Activated CD8-positive, alpha-beta memory T cell treated with anti-CD3 and anti-CD28 coated beads for 24 hours (primary cell): ENCODE results near the gene PCOLCE2.
A peak's percentile ranks its signal among the peaks of the same experiment; 100 is the strongest.

Experiments
- DNase-seq: peaks from one replicate; pipeline ENCODE4 v3.0.0-alpha.2; 2020

Gene PCOLCE2

GRCh38 chr3:142888481-142889211, at the start of gene PCOLCE2:
TSS of gene PCOLCE2 (minus strand) at chr3:142889083. CDS start at chr3:142888896, 187 bp downstream.
- peak; percentile 66 for DNase-seq

DNA sequence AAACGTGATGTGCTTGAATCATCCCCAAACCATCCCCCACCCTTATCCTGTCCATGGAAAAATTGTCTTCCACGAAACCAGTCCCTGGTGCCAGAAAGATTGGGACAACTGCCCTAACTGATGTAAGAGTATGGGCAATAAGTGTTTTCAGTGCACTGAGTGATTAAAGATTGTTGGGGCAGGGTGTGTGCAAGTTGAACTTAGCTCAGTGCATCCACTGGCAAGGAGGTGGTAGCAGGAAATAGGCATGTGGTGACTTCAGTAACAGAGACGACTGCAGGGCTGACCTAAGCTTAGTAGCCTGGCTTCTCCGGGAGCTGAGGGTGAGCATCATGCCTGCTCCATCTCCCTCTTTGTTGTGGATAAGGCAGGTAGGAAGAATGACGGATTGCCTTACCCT, 47.1 kb upstream of the PCOLCE2 start:
- DNase-seq, result no peak

DNA sequence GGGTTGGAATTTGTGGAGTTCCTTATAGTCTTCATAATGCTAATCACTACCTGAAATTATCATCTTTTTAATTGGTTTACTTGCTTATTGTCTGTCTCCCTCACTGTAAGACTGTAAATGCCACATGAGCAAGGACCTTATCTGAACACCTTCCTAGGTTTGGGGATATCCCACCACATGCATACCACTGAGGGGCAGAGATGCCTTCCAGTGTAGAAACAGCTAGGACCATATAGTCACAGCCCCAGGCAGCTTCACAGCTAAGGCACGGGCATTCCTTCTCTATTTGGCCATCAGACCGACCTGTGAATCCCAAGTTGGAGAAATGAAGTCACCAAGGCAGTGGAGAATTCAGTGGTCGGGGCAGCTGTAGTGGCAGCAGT, 46.0 kb upstream of the PCOLCE2 start:
- no peak for DNase-seq

GRCh38 chr3:142934128-142934886, 45.4 kb upstream of the PCOLCE2 start:
- no peak for DNase-seq

DNA sequence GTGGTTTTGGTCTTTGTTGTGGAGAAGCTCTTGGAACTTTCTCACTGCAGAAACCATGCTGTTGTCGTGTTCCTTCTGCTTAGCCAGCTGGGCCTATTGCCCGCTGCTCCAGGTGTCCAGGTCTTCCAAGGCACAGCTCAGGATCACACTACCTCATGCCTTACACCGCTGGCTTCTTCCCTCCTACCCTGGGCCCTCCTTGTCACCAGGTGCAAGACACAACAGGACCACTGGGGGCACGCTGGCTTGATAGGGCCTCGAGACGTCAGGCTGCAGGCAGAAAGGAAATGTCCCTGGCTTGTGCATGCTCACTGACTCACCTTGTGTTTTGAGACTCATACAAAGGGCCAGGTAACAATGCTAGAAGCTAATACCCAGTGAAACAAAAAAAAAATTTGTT, 42.3 kb upstream of the PCOLCE2 start:
- DNase-seq, result no peak

DNA sequence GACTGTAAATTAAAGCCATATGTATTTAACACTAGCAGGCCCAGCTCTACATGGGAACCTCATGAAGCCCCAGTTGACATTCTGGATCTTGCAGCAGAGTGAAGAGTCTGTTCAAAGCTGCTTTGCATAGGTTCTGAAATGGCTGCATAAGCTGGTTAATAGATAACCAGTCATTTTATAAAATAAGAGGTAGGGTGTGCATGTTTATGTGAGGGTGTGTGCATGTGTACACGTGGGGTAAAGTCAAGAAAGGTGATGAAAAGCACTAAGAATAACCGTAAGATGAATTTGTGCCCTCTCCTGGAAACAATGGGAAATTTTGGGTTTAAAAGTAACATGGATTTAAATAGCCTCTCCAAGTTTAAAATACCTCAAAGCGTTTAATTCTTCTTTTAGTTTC, 41.6 kb upstream of the PCOLCE2 start:
- DNase-seq, result no peak

GRCh38 chr3:142929890-142930289, 41.0 kb upstream of the PCOLCE2 start:
- no peak for DNase-seq

DNA sequence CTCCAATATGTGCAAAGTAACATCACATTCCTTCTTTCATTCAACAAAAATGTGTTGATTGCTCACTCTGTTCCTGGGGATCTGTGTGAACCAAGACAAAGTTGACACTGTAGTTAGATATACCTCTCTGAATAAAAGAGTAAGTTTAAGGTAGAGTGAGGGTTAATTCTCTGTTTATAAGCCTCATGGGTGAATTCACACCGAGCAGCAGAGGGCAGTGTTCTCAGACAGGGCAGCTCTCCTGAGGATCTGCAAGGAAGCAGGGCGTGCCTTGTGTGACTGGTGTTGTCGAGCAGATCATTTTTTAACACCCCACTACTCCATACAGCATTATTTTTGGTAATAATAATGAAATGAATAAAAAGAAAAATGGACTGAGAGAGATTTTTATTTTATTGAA, 40.2 kb upstream of the PCOLCE2 start:
- no peak for DNase-seq

DNA sequence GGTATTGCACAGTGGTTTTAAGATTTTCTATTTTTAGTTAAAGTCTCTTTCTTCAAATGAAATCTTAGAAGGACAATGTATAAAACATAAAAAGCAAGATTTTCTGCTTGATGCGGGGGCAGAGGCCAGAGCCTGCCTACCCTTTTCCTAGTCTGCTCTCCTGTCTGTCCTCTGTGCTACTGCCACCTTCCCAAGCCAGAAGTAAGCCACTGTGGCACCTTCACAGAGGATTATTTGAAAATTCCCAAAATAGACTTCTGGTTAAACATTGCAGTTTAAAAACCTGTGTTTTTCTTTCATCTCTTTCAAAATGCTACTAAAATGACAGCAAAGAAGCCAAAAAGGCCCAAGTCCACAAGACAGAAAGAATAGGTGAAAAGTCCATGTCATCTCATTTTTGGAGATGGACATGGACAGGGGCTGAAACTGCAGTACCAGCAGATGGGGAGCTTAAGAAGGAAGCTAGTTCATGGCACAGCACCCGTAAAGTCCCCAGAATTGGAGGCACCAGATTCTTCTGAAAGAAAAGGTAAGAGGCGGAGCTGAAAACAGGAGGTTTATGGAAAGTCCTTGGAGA, 37.6 kb upstream of the PCOLCE2 start:
- DNase-seq, result no peak

DNA sequence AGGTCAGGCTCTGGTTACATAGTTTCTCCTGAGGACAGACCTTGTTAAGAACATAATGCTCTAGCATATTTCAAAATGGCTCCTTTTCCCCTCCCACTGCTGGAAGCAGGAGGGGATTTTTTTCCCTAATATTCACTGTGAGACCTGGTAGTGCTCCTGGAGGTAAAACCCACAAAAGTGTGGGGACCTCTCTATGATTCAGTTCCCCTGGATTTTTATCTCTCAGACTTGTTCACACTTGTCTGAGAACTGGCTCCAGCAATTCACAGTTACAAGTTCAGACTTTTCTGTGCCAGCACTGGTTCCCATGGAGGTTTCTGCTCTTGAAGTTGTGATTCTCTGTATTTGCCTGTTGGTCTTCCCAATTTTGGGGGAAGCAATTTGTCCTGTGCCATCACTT, 36.3 kb upstream of the PCOLCE2 start:
- DNase-seq, result no peak

DNA sequence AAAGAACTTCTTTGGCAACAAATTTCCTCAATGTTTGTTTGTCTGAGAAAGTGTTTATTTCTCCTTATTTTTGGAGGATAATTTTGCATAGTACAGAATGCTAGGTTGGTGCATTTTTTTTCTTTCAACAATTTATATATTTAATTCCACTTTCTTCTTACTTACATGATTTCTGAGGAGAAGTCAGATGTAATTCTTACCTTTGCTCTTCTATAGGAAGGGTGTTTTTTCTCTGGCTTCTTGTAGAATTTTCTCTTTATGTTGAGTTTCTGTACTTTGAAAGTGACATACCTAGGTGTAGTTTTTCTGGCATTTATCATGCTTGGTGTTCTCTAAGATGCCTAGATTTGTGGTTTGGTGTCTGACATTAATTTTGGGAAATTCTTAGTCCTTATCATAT, 34.8 kb upstream of the PCOLCE2 start:
- no peak for DNase-seq

- DNase-seq, result no peak
Observed at GRCh38 chr3:142916605-142917004, 27.7 kb upstream of the PCOLCE2 start.

- no peak for DNase-seq
Observed at GRCh38 chr3:142915636-142916035, 26.8 kb upstream of the PCOLCE2 start.

DNA sequence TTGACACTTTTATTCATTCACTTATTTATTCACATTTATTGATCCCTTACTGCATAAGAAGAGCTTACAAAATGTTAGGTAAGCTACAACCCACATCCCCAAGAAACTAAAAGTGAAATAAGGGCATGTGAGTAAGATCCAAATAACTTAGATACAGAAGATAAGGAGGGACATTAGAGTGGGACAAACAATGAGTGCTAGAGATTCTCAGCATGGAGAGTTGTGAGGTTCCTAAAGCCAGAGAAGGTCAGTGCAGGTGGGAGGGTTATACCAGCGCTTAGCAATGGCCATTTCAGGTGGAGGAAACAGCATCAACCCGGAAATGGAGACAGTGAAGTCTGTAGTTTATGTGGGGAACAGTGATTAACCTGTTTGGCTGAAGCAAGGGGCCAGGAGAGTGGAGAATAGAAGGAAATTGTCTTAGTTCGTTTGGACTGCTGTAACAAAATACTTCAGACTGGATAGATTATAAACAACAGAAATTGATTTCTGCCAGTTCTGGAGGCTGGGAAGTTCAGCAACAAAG, 25.5 kb upstream of the PCOLCE2 start:
- DNase-seq, result no peak

DNA sequence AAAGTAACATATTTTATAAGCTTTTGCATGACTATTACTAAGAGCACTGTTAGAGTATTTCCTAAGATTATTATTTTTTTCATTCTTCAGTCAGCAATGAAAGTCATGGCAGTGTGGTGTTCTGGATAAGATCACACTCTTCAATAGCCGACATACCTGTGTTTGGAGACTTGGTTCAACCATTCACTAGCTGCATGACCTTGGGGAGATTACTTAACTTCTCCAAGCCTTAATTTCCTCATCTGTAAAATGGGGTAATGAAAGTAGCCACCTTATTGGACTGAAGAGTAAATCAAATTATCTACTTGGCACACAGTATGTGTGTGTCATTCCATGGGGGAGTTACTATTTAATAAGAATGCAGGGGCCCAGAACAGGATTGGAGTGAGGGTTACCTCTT, 24.5 kb upstream of the PCOLCE2 start:
- DNase-seq, result no peak

DNA sequence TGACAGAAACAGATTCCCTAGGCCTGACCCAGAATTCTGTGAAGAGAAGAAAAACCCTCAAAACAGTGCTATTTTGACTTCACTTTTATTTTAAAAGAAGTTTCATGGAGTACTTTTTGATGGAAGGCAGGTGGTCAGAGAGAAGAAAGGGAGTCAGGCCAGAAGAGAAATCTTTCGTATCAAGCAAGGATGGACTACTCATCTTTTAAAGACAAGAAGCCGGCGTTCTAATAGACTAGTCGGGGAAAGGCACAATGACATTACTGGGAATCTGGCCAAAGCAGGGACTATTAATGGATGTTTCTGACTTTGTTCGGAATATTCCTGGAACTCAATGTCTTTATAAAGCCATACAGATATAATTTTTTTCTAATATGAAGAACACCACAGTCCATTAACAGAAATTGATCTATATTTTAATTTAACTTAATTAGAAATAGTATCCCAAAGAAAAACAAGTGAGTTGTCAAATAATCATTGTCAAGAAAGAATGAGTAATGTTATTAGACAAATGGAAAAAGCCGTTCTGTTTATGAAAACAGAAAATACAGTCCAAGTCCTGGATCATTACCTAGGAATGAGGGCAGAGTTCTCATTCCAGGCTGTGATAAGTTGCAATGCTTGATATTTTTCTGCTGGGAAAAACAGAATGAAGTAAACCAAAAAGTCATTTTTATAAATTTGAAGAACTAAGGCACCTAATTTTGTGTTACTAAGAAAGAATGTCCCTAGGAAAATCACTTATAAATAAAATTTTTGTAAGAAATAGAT, 23.7 kb upstream of the PCOLCE2 start:
- no peak for DNase-seq

DNA sequence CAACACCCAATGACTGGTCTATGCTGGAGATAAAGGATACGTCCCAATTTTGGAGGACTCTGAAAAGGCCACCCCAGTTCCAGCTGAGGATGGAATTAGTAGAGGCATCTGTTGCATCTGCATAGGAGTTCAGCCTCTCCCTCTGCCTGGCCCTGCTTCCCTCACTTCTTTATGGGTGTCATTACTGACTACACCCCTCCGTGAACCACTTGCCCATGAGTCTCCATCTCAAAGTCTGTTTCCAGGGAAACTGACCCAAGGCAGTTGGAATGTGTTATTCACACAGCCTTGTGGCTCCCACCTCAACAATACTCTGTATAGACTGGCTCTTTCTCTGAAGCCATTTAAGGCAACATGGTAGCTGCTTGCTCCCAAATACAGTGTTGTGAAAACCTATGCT, 21.4 kb upstream of the PCOLCE2 start:
- DNase-seq, result no peak

DNA sequence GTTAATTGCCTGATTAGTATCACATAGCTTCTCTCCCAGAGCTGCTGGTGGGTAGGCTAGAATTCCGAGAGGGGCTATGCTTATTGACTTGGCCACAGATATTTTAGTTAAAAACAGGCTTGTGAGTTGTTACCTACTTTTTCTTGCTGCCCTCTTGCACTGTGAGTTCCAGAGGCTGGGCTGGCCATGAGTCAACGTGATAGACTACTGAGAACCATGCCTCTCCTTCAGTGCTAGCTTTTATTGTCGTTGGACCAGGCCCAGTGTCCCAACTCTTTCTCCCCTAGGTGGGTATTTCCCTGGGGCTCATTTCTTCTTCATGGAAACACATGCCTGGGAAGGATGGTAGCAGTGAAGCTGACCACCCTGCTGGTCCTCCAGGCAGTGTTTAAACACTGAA, 20.4 kb upstream of the PCOLCE2 start:
- no peak for DNase-seq

- DNase-seq, result no peak
Observed at GRCh38 chr3:142907996-142908395, 19.1 kb upstream of the PCOLCE2 start.

GRCh38 chr3:142904639-142905436, 16.0 kb upstream of the PCOLCE2 start:
- DNase-seq, result no peak

DNA sequence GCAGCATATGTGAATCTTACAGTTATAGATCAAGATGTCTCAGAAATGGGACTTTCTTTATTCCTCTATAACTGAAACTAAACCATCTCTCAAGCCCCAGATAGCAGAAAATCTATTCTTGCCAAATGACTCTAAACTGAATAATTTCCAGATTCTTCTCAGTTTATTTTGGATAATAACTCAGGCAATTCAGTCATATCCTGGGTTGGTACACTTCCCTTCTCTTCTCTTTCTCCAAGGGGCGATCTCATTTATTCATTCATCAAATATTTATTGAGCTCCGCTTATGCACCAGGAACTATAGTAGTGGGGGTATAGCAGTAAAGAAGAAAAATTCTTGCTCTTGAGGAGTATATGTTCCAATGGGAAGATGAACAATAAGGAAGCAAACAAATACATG, 13.5 kb upstream of the PCOLCE2 start:
- DNase-seq, result no peak
